Mucosa of rectum (tissue), 2 donors: ENCODE measurements around the gene STARD10.

Experiments
- H3K27ac ChIP-seq, 2 donors: one replicate each; pipeline ENCODE4 v1.7.0; 2013; ENCODE audit warnings: inconsistent platforms in 2 of 2, low read depth in 2 of 2, low read length in 2 of 2
- H3K27me3 ChIP-seq, 2 donors: one replicate each; pipeline ENCODE4 v1.7.0; 2013; ENCODE audit warnings: low read length in 2 of 2; ENCODE audit not compliant: control insufficient read depth in 2 of 2, insufficient read depth in 2 of 2
- H3K36me3 ChIP-seq, 2 donors: one replicate each; pipeline ENCODE4 v1.7.0; 2013; ENCODE audit warnings: low read length in 2 of 2; ENCODE audit not compliant: control insufficient read depth in 2 of 2, insufficient read depth in 2 of 2
- H3K4me1 ChIP-seq, 2 donors: one replicate each; pipeline ENCODE4 v1.7.0; 2013; ENCODE audit warnings: low read length in 2 of 2, mild to moderate bottlenecking in 1 of 2; ENCODE audit not compliant: control insufficient read depth in 2 of 2, insufficient read depth in 2 of 2
- H3K4me3 ChIP-seq, 2 donors: one replicate each; pipeline ENCODE4 v1.7.0; 2013; ENCODE audit warnings: low read length in 2 of 2
- H3K9ac ChIP-seq, 2 donors: one replicate each; pipeline ENCODE4 v1.7.0; 2013; ENCODE audit warnings: low read length in 2 of 2, low read depth in 1 of 2, mild to moderate bottlenecking in 1 of 2
- H3K9me3 ChIP-seq, 2 donors: one replicate each; pipeline ENCODE4 v1.7.0; 2013; ENCODE audit warnings: low read length in 2 of 2; ENCODE audit not compliant: control insufficient read depth in 2 of 2
- donor health status: healthy.
- donor health status: Normal muscosa, but diverticular disease.

STARD10 gene

DNA sequence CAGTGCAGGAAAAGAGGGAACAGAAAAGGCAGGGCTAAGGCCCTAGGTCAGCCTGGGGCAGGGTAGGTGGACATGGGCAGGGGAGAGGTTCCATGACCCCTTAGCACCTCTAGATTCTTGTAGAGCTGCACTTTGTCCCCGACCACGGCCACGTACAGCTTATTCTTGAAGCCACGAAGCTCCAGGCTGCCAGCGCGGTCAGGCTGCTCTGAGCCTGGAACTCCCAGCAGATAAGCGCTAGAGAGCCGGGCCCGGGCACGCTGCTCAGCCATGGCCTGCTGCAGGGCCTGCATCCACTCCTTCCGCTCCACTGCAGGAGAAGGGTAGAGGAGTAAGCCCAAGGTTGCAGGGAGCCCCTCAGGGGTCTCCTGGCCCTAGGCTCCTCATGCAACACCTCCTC lies 83.6 kb downstream of the STARD10 start:
- H3K4me1 ChIP-seq: no peaks in the 10 kb centered on the region
- no peak overlapping the region for H3K9ac ChIP-seq
- H3K9me3 ChIP-seq: no peaks in the 10 kb centered on the region
- H3K27me3 ChIP-seq: no peaks in the 10 kb centered on the region
- H3K27ac ChIP-seq: no peak overlapping the region
- H3K4me3 ChIP-seq: no peak overlapping the region
- peaks cover 61 to 71% of the 10 kb centered on the region in 2 donors for H3K36me3 ChIP-seq

DNA sequence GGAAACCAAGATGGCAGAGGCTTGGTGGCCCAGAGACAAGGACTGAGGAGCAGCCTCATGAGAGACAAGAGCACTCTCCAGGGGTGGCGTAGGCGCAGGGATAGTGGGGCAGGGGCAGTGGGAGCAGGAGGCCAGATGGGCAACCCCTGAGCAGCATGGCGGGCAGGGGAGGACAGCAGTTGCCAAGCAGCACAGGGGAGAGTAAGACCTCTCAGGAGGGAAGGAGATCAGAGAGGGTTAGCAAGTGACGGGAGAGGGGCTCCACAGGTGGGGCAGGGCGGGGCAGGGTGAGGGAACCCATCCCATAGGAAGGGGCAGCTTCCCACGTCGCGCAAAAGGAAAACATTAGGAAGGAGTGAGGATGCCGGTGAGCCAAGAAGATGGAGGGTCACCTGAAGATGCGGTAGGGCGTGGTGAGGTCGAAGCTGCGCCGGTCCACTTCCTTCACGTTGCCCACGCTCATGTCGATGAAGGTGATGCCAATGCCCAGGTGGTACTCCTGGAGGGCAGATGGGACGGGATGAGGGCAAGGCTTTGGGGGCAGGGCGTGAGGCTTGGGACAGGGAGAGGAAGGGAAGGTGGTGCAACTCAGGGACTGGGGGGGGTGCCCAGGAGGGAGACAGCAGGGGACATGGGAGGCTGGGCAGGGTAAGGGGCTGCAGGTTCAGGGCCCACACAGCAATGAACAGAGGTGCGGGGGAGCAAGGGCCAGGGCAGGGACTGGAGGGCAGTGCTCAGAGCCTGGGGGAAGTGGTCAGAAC lies 84.2 kb downstream of the STARD10 start:
- H3K4me1 ChIP-seq: no peaks in the 10 kb centered on the region
- no peaks in the 10 kb centered on the region for H3K9me3 ChIP-seq
- H3K27ac ChIP-seq: no peak overlapping the region
- H3K36me3 ChIP-seq: peaks cover 67 to 72% of the 10 kb centered on the region in 2 donors
- H3K27me3 ChIP-seq: no peaks in the 10 kb centered on the region
- no peak overlapping the region for H3K4me3 ChIP-seq
- no peak overlapping the region for H3K9ac ChIP-seq

DNA sequence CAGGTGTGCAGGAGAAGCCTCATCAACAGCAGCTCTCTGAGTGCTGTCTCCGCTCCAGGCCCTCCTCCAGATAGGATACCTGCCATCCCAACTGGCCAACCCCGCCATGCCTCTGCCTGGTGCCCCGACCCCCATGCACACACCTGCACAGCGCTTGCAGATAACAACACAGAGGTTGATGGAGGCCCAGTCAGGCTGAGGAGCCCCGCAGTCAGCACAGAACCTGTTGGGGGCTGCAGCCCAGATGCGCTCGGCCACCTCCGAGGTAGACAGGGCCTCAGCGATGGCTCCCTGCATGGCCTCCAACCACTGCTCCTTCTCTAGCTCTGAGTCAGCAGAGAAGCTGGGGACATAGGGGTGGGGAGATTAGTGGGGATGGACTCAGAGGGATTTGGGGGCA lies 86.8 kb downstream of the STARD10 start:
- H3K36me3 ChIP-seq: peaks cover 74 to 91% of the 10 kb centered on the region in 2 donors

DNA sequence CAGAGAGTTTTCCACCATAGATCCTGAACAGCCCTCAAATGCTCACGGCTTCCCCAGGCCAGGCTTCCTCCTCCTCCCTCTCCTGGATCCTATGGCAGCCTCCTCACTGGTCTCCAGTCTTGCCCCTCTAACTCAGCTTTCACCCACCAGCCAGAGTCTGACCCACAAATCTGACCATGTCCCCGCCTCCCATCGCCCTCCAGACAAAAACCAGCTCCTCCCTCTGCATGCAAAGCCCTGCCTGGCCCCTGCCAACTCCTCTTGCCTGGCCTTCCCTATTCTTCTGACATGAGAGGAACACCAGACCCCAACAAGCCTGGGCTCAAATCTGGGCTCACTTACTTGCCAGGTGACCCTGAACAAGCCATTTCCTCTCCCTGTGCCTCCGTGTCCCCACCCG lies 87.3 kb downstream of the STARD10 start:
- H3K27ac ChIP-seq: no peak overlapping the region
- H3K4me1 ChIP-seq: no peaks in the 10 kb centered on the region
- no peak overlapping the region for H3K9ac ChIP-seq
- peaks cover 72 to 88% of the 10 kb centered on the region in 2 donors for H3K36me3 ChIP-seq
- H3K27me3 ChIP-seq: no peaks in the 10 kb centered on the region
- no peak overlapping the region for H3K4me3 ChIP-seq
- no peaks in the 10 kb centered on the region for H3K9me3 ChIP-seq

More for the DNA sequence above, 86.8 kb downstream of the STARD10 start:
- Histone ChIP-seq H3K27me3 (no peaks in the 10 kb centered on the region), H3K9ac (no peak overlapping the region), H3K27ac (no peak overlapping the region), H3K4me3 (no peak overlapping the region), H3K4me1 (no peaks in the 10 kb centered on the region), H3K9me3 (no peaks in the 10 kb centered on the region)

DNA sequence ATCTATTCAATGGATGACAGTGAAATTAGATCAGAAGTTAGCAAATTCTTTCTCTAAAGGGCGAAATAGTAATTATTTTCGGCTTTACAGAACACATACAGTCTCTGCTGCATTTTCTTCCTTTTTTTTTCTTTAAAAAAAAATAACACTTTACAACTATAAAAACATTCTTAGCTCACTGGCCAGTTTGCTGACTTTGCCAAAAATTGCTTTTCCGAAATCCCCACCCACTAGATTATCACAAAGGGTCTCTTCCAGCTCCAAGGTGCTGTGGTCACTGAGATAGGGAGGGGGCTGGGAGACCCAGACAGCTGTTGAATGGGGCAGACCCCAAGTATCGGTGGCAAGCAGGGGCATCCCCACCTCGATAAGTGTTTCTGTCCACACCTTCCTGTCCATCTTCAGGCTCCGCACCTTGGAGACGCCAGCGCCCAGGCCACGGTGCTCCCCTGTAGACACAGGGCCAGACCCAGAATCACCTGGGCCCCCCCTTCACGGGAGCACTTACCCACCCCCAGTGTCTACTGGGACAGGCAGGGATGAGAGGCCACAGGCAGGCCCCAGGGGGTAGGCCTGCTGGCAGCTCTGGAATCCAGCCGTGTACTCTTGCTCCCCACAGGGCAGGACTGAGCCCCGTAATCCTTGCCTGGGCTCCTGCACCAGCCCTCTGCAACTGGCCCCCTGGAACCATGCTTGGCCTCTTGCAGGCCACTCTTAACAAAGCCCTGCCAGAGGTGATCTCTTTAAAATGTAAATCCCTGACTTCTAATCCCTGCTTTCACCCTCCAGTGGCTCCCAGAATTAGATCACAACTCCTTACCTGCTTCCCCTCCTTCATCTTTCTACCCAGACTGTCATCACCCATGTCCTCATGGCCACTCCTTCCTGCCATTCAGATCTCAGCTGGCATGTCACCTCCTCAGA lies 88.1 kb downstream of the STARD10 start:
- Histone ChIP-seq H3K4me3 (no peak overlapping the region), H3K36me3 (peaks cover 70 to 87% of the 10 kb centered on the region in 2 donors), H3K9ac (no peak overlapping the region), H3K9me3 (no peaks in the 10 kb centered on the region), H3K27me3 (no peaks in the 10 kb centered on the region), H3K27ac (no peak overlapping the region), H3K4me1 (no peaks in the 10 kb centered on the region)

DNA sequence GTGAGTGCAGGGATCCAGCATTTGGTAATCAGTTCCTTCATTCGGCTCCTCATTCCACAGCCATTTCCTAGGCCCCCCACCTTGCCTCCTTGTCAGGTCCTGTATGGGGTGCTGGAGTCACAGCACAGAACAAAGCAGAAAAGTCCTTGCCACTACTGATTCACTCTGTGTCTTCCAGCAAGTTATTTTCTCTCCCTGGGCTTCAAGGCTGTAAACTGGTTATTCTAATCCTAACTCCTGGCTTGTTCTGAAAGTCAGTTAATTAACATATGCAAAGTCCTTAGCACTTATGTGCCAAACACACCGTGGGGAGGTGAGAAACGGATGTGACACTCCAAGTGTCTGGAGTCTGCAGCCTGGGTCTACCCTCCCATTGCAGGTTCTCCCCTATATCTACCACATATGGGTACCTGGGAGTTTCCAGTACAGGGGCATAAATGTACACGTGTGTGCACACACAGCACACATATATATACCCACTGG lies 89.0 kb downstream of the STARD10 start:
- no peak overlapping the region for H3K9ac ChIP-seq
- peaks cover 71 to 85% of the 10 kb centered on the region in 2 donors for H3K36me3 ChIP-seq
- no peak overlapping the region for H3K4me3 ChIP-seq
- H3K4me1 ChIP-seq: no peaks in the 10 kb centered on the region
- no peaks in the 10 kb centered on the region for H3K27me3 ChIP-seq
- no peak overlapping the region for H3K27ac ChIP-seq
- H3K9me3 ChIP-seq: no peaks in the 10 kb centered on the region
